ENCODE measurements around the gene METTL16. TPM values are rescaled to one million over a fixed set of nuclear protein-coding genes. Genes with fewer than 3 reads are reported as not detected.

METTL16 gene
- total and polyA plus RNA-seq, 9 of the 15 experiments (the other 6 are each of a cell fraction or from before 2014, with no cell fraction given) = 12.1 to 30.5 (median 19.8) TPM

GRCh38 chr17:2399572-2400473 is 111.9 kb downstream of the METTL16 start (continued):
- TF ChIP-seq CREB3 (tag; conservative IDR thresholded peaks at IDR 0.05; ENCODE audit: low read depth) = 0 out of 2 replicates have a peak, but pooled peaks have one; percentile 42
- no peak for TF ChIP-seq ZKSCAN1 (IDR thresholded peaks at IDR 0.05; ENCODE audit: low read depth, low read length)
- TF ChIP-seq ESRRB (CRISPR knock-in tag; IDR thresholded peaks at IDR 0.05; ENCODE audit: borderline replicate concordance) = no peak
- no peak for TF ChIP-seq SMARCC2 (IDR thresholded peaks at IDR 0.05; ENCODE audit: low read depth)
- TF ChIP-seq ZNF449 (CRISPR knock-in tag; IDR thresholded peaks at IDR 0.05) = no peak
- TF ChIP-seq ZC3H8 (IDR thresholded peaks at IDR 0.05) = no peak
- TF ChIP-seq ZZZ3 (IDR thresholded peaks at IDR 0.05) = no peak
- TF ChIP-seq POLR2H (tag; IDR thresholded peaks at IDR 0.05; ENCODE audit: low read depth) = peak; percentile 66
- TF ChIP-seq GATAD2A (IDR thresholded peaks at IDR 0.05) = 0 out of 2 replicates have a peak, but pooled peaks have one; percentile 21
- TF ChIP-seq TEAD4 (IDR thresholded peaks at IDR 0.05; ENCODE audit: low read length) = peak; percentile 63
- TF ChIP-seq TEAD4 (CRISPR knock-in tag; IDR thresholded peaks at IDR 0.05; ENCODE audit: borderline replicate concordance) = peak; percentile 74; the same call in 1 of the 2 replicates
- TF ChIP-seq REST (IDR thresholded peaks at IDR 0.05; ENCODE audit: borderline replicate concordance) = no peak; the same call in 1 of the 2 replicates
- peak; percentile 16; the same call in 1 of the 2 replicates for TF ChIP-seq REST (CRISPR knock-in tag; IDR thresholded peaks at IDR 0.05; ENCODE audit: low read depth)
- TF ChIP-seq CTCF (IDR thresholded peaks at IDR 0.05 in 2 of 3, conservative IDR thresholded peaks at IDR 0.05 in 1 of 3; ENCODE audit: insufficient read depth in 2 of 3, low read depth in 1 of 3, low read length in 3 of 3) = no peak

Measured in K562 (cell line).